Measurements from ENCODE around the gene MEI4. TPM values are rescaled to one million over a fixed set of nuclear protein-coding genes. Genes with fewer than 3 reads are reported as not detected.
"Not testable (repeated sequence)": the region's sequence is repeated elsewhere in the genome, so short reads cannot be mapped to it uniquely, and the experiment has no call there.

Gene MEI4
- total and polyA plus RNA-seq, 11 donors = 0.11 to 0.71 (median 0.33) TPM; not detected in 1

DNA sequence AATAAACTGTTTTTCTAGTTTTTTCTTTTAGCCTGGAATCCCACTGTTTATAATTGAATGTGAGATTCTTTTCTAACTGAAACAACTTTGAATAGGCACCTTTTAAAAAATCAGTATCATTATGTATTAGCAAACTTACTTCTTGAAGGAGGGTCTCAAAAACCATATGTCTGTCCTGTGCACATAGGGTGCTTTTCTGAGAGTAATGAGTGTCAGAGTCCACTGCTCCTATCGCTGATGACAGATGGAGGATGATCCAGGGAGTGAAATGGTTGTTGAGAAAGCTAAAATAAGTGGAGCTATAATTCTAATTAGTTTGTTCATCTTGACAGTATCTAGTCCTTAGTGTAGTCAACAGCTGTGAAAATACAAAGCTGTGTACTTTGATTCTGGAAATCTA lies 35.8 kb downstream of the MEI4 start:
- Histone ChIP-seq H3K4me3 (no peak overlapping the region), H3K4me1 (no peaks in the 10 kb centered on the region), H3K27ac (no peak overlapping the region), H3K9me3 (no peaks in the 10 kb centered on the region), H3K27me3 (no peaks in the 10 kb centered on the region), H3K36me3 (no peaks in the 10 kb centered on the region)
- no peak for ATAC-seq
- TF ChIP-seq, protein P1, sequence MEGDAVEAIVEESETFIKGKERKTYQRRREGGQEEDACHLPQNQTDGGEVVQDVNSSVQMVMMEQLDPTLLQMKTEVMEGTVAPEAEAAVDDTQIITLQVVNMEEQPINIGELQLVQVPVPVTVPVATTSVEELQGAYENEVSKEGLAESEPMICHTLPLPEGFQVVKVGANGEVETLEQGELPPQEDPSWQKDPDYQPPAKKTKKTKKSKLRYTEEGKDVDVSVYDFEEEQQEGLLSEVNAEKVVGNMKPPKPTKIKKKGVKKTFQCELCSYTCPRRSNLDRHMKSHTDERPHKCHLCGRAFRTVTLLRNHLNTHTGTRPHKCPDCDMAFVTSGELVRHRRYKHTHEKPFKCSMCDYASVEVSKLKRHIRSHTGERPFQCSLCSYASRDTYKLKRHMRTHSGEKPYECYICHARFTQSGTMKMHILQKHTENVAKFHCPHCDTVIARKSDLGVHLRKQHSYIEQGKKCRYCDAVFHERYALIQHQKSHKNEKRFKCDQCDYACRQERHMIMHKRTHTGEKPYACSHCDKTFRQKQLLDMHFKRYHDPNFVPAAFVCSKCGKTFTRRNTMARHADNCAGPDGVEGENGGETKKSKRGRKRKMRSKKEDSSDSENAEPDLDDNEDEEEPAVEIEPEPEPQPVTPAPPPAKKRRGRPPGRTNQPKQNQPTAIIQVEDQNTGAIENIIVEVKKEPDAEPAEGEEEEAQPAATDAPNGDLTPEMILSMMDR (IDR thresholded peaks at IDR 0.05) = no peak
- TF ChIP-seq POLR2A (IDR thresholded peaks at IDR 0.05) = no peak
- DNase-seq = no peak
- WGBS, 4 donors = 68 to 90% (median 77%) methylated on average over 1 of the region's 1 CpG
- intact Hi-C loops (cut with DNase I) = no loop called here

DNA sequence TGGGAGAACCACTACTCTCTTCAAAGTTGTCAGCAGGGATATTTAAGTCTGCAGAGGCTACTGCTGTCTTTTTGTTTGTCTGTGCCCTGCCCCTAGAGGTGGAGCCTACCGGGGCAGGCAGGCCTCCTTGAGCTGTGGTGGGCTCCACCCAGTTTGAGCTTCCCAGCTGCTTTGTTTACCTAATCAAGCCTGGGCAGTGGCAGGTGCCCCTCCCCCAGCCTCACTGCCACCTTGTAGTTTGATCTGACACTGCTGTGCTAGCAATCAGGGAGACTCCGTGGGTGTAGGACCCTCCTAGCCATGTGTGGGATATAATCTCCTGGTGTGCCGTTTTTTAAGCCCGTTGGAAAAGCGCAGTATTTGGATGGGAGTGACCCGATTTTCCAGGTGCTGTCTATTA lies 47.3 kb downstream of the MEI4 start:
- H3K9me3 ChIP-seq; H3K36me3 ChIP-seq; H3K27ac ChIP-seq; H3K4me1 ChIP-seq; DNase-seq; H3K27me3 ChIP-seq; ATAC-seq; intact Hi-C loops (cut with DNase I); H3K4me3 ChIP-seq: not testable (repeated sequence)
- WGBS, 4 donors = 82 to 99% (median 89%) methylated on average over 6 of the region's 6 CpGs

DNA sequence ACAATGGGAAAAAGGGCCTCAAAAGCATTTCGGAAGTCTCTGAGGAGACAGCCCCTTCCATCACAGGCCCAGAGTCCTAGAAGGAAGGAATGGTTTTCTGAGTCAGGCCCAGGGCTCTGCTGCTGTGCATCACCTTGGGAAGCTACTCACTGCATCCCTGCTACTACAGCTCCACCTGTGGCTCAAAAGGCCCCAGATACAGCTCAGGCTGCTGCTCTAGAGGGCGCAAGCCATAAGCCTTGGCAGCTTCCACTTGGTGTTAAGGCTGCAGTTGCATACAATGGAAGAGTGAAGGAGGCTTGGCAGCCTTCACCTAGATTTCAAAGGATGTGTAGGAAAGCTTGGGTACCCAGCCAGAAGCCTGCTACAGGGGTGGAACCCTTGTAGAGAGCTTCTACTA lies 54.8 kb downstream of the MEI4 start:
- no peak overlapping the region for H3K27ac ChIP-seq
- WGBS, 4 donors = 59 to 78% (median 75%) methylated on average over 2 of the region's 2 CpGs
- H3K27me3 ChIP-seq = no peaks in the 10 kb centered on the region
- intact Hi-C loops (cut with DNase I) = no loop called here
- H3K4me3 ChIP-seq = no peak overlapping the region
- H3K36me3 ChIP-seq = no peaks in the 10 kb centered on the region
- ATAC-seq (no peak), DNase-seq (no peak)
- H3K9me3 ChIP-seq = peaks cover 0 to 25% (median 8%) of the 10 kb centered on the region in 12 donors
- H3K4me1 ChIP-seq = no peaks in the 10 kb centered on the region
- TF ChIP-seq, protein P1 (IDR thresholded peaks at IDR 0.05) = no peak
- no peak for TF ChIP-seq POLR2A (IDR thresholded peaks at IDR 0.05)

DNA sequence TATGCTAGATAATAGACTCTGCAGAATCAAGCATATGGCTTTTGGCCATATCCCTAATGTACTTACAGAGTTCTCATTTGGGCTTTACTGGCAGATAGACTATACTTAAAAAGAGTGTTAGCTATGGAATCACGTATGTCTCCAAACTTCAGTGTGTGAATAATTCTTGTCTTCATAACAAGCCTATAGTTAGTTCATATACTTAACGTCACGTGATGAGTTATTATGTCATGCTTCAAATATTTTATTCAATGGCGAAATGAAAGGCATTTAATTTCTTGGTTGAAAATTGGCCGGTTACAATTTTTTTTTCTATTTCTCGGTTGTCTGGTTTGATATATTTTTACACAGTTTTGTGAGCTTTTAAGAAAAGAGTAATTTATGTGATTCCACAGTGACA lies 62.7 kb downstream of the MEI4 start:
- WGBS, 4 donors = 80 to 86% (median 85%) methylated on average over 6 of the region's 6 CpGs
- no peaks in the 10 kb centered on the region for H3K4me1 ChIP-seq

DNA sequence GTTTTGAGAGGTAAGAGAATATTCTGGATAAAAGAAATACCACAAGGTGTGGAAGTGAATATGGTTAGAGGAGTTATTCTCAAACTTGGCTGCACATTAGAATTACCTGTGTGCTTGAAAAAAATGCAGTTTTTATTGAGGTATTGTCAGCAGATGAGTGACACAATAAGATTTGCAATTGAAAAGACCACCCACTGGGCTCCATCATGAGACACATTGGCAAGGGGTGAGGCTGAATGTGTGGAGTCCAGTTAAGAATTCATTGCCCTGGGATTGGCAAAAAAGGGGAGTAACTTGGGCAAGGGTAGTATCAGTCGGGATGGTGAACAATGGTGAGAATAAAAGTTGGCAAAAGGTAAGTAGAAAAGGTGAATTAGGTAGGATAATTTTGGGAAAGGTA lies 63.5 kb downstream of the MEI4 start:
- H3K9me3 ChIP-seq = no peaks in the 10 kb centered on the region
- 64 to 72% (median 65%) methylated on average over 1 of the region's 1 CpG for WGBS, 4 donors
- no peak for ATAC-seq

More for the DNA sequence above, 62.7 kb downstream of the MEI4 start:
- intact Hi-C loops (cut with DNase I) = no loop called here
- no peak for TF ChIP-seq POLR2A (IDR thresholded peaks at IDR 0.05)
- TF ChIP-seq, protein P1 (IDR thresholded peaks at IDR 0.05) = no peak
- DNase-seq = no peak
- Histone ChIP-seq H3K4me3 (no peak overlapping the region), H3K9me3 (no peaks in the 10 kb centered on the region), H3K27ac (no peak overlapping the region), H3K27me3 (no peaks in the 10 kb centered on the region), H3K36me3 (no peaks in the 10 kb centered on the region)
- ATAC-seq = no peak

DNA sequence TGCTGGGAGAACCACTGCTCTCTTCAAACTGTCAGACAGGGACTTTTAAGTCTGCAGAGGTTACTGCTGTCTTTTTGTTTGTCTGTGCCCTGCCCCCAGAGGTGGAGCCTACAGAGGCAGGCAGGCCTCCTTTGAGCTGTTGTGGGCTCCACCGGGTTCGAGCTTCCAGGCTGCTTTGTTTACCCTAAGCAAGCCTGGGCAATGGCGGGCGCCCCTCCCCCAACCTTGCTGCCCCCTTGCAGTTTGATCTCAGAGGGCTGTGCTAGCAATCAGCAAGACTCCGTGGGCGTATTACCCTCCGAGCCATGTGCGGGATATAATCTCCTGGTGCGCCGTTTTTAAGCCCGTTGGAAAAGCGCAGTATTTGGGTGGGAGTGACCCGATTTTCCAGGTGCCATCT lies 83.2 kb downstream of the MEI4 start:
- H3K4me1 ChIP-seq; ATAC-seq; intact Hi-C loops (cut with DNase I); H3K9me3 ChIP-seq; DNase-seq; H3K4me3 ChIP-seq; H3K27ac ChIP-seq; H3K27me3 ChIP-seq; H3K36me3 ChIP-seq: not testable (repeated sequence)
- WGBS, 4 donors = 84 to 90% (median 86%) methylated on average over 12 to 13 of the region's 13 CpGs

More for the DNA sequence above, 63.5 kb downstream of the MEI4 start:
- TF ChIP-seq, protein P1 (IDR thresholded peaks at IDR 0.05) = no peak
- no peak for TF ChIP-seq POLR2A (IDR thresholded peaks at IDR 0.05)
- no peaks in the 10 kb centered on the region for H3K36me3 ChIP-seq
- intact Hi-C loops (cut with DNase I) = no loop called here
- no peak overlapping the region for H3K27ac ChIP-seq
- H3K4me3 ChIP-seq = no peak overlapping the region
- H3K27me3 ChIP-seq = no peaks in the 10 kb centered on the region
- DNase-seq = no peak
- H3K4me1 ChIP-seq = no peaks in the 10 kb centered on the region

Measured in heart left ventricle (tissue), 16 donors.